Urinary bladder (tissue), 4 donors: ENCODE data around the gene PDE7B. TPM values are rescaled to one million over a fixed set of nuclear protein-coding genes. Genes with fewer than 3 reads are reported as not detected.
"Not testable (repeated sequence)": the region's sequence is repeated elsewhere in the genome, so short reads cannot be mapped to it uniquely, and the experiment has no call there.

Source experiments
- DNase-seq: peaks from one replicate; pipeline ENCODE4 v3.0.0-alpha.2; 2015; ENCODE audit errors: extremely low spot score
- H3K27ac ChIP-seq: one replicate; pipeline ENCODE4 v1.5.1; 2013; ENCODE audit warnings: low read depth, mild to moderate bottlenecking, moderate library complexity
- H3K36me3 ChIP-seq: one replicate; pipeline ENCODE4 v1.6.1; 2013; ENCODE audit warnings: mild to moderate bottlenecking, moderate library complexity; ENCODE audit not compliant: insufficient read depth
- H3K4me1 ChIP-seq: one replicate; pipeline ENCODE4 v1.6.1; 2013; ENCODE audit warnings: mild to moderate bottlenecking, moderate library complexity; ENCODE audit not compliant: insufficient read depth
- H3K4me3 ChIP-seq: one replicate; pipeline ENCODE4 v1.5.1; 2013; ENCODE audit warnings: low read depth, low read length
- WGBS: extraction: QIAGEN DNeasy Blood & Tissue Kit; methylation state at CpG from one replicate; pipeline ENCODE4 v1.1.7; 2013; 5-methylcytosine and 5-hydroxymethylcytosine counted together
- polyA plus RNA-seq: library from polyadenylated mRNA; stranded (reverse); fragments of 200-250 nt; gene quantifications from one replicate; pipeline ENCODE4 v1.2.3, GENCODE V29; 2013
- total RNA-seq: library from RNA; depleted of rRNA; stranded (reverse); fragments of >200 nt; gene quantifications from one replicate; pipeline ENCODE4 v1.2.3, GENCODE V29; 2014
- donor health status: healthy with polysubstance abuse.
- donor health status: healthy.

The PDE7B gene
- total and polyA plus RNA-seq, 2 donors: 9.3 to 34.2 TPM

DNA sequence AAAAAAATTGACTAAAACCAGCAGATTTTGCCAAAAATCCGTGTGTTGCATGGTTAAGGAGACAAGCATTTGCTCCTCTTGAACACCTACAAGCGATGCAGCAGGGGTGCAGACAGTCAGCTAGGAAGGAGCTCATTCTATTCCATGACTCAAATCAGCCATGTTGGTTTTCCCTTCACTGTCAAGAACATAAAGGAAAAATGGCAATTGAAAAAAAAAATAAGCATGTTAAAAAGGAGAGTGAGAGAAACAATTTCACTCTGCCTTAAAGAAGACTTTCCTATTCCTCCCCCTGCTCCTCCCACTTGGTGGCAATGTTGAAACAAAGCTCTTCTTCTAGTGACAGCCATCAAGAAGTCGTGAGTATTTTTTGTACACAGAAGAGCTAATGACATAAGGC is 283.2 kb downstream of the PDE7B start:
- Histone ChIP-seq H3K4me3 (no peak overlapping the region), H3K27ac (no peak overlapping the region), H3K4me1 (no peaks in the 10 kb centered on the region), H3K36me3 (no peaks in the 10 kb centered on the region)
- no peak for DNase-seq
- 86% methylated on average over 3 of the region's 3 CpGs for WGBS

DNA sequence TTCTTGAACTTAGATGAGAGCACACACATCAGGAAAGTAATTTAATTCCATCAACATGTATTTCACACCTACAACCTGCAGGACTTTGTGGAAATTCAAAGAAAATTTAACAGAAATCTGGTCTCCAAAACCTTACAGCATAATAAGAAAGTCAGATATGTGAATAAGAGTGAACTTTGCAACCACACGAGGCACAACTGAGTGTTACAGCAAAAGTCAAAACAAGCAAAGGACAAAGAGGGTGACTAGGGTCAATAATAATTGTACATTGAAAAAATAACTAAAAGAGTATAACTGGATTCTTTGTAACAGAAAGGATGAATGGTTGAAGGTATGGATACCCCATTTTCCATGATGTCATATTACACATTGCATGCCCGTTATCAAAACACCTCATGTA is 284.8 kb downstream of the PDE7B start:
- 91% methylated on average over 2 of the region's 2 CpGs for WGBS
- Histone ChIP-seq H3K27ac (no peak overlapping the region), H3K36me3 (no peaks in the 10 kb centered on the region), H3K4me3 (no peak overlapping the region), H3K4me1 (no peaks in the 10 kb centered on the region)
- DNase-seq: no peak

DNA sequence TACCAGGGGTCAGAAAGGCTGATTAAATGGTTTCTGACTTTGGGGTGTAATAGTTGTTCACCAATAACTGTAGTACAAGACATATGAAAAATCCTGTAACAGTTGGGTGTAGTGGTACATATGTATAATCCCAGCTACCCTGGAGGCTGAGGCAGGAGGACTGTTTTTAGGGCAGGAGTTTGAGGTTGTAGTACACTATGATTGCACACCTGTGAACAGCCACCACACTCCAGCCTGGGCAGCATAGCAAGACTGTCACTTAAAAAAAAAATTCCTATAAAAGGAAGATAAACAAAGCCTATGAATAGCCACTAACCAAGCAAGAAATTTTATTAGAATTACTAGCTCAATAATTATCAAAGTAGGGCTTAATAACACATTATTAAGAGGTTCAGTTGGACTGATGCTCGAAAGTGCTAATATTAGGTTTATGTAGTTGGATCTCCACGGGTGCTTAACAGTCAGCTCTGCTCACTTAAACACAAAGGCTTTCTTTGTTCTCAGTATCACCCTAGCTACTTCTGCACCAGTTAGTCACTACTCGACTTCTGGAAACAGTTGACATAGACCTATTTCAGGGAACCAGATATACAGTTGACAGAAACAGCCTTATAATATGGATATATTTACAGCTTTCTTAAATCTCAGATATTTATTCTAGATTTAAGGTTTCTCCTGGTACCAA is 285.6 kb downstream of the PDE7B start:
- no peak overlapping the region for H3K27ac ChIP-seq
- WGBS: 54% methylated on average over 3 of the region's 3 CpGs
- DNase-seq: no peak
- no peaks in the 10 kb centered on the region for H3K36me3 ChIP-seq
- no peaks in the 10 kb centered on the region for H3K4me1 ChIP-seq
- no peak overlapping the region for H3K4me3 ChIP-seq

DNA sequence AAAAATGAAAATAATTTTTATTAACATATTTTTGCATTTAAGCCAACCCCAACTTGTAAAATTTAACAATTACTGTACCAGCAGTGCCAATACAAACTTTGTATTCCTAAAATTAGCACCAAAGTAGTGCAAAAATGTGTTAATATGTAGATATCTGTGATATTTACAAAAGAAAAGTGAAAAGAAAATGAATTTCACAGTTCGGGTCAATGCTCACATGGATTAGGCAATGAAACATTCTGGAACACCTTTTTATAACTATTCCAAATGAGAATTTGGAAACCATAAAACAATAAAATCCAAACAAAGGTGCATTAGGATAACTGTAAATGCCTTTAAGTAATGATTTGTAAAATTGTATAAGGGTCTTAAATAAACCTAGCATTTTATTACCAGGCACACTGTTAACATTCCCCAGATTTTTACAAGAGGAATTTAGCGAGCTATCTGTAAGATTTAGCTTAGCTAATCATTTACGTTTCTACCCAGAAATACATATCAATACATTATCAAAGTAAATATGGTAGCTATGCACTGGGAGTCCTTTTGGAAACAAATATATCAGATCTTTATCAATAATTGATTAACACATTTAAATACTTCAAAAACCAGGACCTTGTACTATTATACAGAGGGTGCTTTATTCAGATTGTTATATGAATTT is 286.4 kb downstream of the PDE7B start:
- no peaks in the 10 kb centered on the region for H3K36me3 ChIP-seq
- DNase-seq: no peak
- WGBS: 75% methylated on average over 3 of the region's 3 CpGs

DNA sequence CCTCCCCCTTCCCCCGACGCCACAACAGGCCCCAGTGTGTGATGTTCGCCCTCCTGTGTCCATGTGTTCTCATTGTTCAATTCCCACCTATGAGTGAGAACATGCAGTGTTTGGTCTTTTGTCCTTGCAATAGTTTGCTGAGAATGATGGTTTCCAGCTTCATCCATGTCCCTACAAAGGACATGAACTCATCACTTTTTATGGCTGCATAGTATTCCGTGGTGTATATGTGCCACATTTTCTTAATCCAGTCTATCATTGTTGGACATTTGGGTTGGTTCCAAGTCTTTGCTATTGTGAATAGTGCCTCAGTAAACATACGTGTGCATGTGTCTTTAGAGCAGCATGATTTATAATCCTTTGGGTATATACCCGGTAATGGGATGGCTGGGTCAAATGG is 287.6 kb downstream of the PDE7B start:
- not testable (repeated sequence) for H3K4me3 ChIP-seq, DNase-seq, H3K4me1 ChIP-seq, H3K36me3 ChIP-seq, H3K27ac ChIP-seq
- 97% methylated on average over 5 of the region's 6 CpGs for WGBS

More for the DNA sequence above, 286.4 kb downstream of the PDE7B start:
- no peak overlapping the region for H3K27ac ChIP-seq
- no peak overlapping the region for H3K4me3 ChIP-seq
- H3K4me1 ChIP-seq: no peaks in the 10 kb centered on the region

DNA sequence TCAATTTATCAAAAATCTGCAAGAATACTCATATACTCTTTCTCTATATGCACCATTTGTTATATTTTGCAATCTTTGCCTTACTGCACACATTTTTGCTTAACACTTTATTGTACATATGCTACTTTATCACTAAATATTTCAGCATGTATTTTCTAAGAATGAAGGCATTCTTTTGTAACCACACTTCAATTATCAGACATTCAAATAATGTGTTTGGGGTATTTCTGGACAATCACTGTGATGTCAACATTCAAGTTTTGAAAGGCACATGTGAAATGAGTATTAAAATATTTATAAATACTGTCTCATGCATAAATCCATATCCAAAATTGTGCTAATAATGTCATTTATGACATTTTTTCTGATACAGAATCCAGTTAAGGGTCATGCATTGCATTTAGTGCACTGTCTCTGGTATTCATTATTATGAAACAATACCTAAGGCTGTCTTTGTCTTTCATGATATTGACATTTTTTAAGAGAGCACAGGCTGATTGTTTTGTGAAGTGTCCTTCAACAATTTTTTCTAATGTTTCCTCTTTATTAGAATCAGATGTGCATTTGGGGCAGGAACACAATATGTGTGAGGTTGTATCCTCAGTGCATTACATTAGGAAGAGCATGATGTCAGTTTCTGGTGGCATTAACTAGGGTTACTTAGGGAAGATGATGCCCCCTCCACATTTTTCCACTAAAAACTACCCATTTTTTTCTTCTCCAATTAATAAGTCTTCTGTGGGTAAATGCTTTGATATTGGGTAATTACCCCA is 292.9 kb downstream of the PDE7B start:
- H3K36me3 ChIP-seq: no peaks in the 10 kb centered on the region
- H3K4me3 ChIP-seq: no peak overlapping the region
- H3K4me1 ChIP-seq: no peaks in the 10 kb centered on the region
- no peak overlapping the region for H3K27ac ChIP-seq
- DNase-seq: no peak

DNA sequence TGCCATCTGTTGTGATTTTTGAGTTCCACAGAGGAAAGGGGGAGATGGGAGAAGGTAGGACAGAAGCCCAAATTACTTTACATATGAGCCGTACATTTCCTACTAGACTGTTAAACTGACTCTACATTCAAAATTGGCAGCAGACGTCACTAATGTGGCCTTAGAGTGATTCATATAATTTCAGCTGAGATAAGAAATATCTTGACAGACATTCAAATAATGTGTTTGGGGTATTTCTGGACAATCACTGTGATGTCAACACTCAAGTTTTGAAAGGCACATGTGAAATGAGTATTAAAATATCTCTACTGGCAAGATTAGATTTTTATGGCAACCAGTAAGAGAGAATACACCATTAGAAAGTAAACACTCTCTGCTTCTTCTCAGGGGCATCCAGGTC is 294.6 kb downstream of the PDE7B start:
- H3K36me3 ChIP-seq: no peaks in the 10 kb centered on the region
- WGBS: 80% methylated on average over 2 of the region's 2 CpGs
- H3K4me3 ChIP-seq: no peak overlapping the region

DNA sequence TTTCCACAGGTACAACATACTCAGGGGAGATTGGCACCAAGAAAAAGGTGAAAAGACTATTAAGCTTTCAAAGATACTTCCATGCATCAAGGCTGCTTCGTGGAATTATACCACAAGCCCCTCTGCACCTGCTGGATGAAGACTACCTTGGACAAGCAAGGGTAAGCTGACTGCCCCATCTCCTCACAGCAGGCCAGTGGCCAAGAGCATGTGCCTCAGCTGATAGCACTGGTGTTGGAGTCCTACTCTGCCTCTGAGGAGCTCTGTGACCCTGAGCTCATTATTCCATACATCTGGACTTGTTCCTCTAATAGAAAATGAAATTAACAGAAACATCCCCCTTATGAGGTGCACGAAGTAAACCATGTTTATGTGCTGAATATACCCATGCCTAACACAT is 295.8 kb downstream of the PDE7B start:
- H3K27ac ChIP-seq: no peak overlapping the region
- no peak for DNase-seq
- H3K36me3 ChIP-seq: no peaks in the 10 kb centered on the region
- 96% methylated on average over 2 of the region's 2 CpGs for WGBS
- H3K4me3 ChIP-seq: no peak overlapping the region
- no peaks in the 10 kb centered on the region for H3K4me1 ChIP-seq

More for the DNA sequence above, 294.6 kb downstream of the PDE7B start:
- DNase-seq: no peak
- H3K4me1 ChIP-seq: no peaks in the 10 kb centered on the region
- no peak overlapping the region for H3K27ac ChIP-seq

DNA sequence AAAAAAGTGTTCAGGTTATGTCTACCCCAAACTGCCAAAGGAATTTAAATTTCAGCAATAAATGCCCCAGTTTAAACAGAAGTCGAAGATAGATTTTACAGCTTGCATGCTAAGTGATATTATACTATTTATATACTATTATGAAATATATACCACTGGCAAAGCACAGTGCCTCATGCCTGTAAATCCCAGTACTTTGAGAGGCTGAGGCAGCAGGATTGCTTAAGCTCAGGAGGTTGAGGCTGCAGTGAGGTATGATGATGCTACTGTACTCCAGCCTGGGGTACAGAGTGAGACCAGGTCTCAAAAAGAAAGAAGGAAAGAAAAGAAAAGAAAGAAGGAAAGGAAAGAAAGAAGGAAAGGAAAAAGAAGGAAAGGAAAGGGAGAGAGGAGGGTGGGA is 296.6 kb downstream of the PDE7B start:
- Histone ChIP-seq H3K36me3 (peaks cover 2% of the 10 kb centered on the region), H3K27ac (no peak overlapping the region), H3K4me1 (no peaks in the 10 kb centered on the region), H3K4me3 (no peak overlapping the region)
- WGBS: 70% methylated on average over 1 of the region's 1 CpG
- DNase-seq: no peak

DNA sequence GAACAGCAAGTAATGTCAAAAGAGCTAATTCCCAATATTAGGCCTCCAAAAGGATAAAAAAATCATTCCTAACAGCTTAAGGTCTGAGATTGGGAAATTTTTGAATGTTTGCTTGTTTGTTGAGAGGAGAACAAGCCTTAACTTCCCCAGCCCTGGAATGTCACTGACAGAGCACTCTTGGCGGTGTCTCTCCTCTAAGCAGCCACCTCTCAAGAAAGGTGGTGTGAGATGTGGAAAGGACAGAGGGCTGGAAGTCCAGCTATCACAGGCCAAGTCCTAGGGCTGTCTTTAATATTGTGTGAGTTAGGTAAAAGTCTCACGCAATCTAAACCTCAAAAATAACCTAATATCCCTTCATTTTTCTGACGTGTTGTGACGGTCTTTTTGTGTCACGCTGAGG is 297.0 kb downstream of the PDE7B start:
- Histone ChIP-seq H3K4me1 (no peaks in the 10 kb centered on the region), H3K4me3 (no peak overlapping the region), H3K36me3 (peaks cover 2% of the 10 kb centered on the region), H3K27ac (peak overlapping the region; percentile 59)
- no peak for DNase-seq
- 77% methylated on average over 5 of the region's 5 CpGs for WGBS

DNA sequence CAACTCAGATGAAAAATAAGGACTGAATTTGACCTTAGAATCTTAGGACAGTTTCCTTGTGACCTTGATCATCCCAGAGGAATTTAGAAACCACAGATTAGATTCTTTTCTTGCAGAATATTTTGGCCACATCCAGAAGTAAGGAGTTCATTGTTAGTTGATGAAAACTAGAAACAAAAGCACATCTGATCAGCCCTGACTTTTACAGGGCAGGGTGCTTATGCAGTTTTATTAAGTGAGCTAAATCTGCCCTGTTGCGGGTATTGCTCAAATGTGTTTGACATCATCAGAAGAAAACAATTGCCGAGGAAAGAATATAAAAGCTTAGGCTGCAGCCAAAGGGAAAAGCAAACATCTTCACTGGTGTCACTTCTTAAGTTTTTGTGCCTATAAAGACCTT is 297.8 kb downstream of the PDE7B start:
- no peak for DNase-seq
- Histone ChIP-seq H3K4me1 (no peaks in the 10 kb centered on the region), H3K27ac (no peak overlapping the region), H3K36me3 (peaks cover 4% of the 10 kb centered on the region), H3K4me3 (no peak overlapping the region)
- WGBS: 56% methylated on average over 2 of the region's 2 CpGs

DNA sequence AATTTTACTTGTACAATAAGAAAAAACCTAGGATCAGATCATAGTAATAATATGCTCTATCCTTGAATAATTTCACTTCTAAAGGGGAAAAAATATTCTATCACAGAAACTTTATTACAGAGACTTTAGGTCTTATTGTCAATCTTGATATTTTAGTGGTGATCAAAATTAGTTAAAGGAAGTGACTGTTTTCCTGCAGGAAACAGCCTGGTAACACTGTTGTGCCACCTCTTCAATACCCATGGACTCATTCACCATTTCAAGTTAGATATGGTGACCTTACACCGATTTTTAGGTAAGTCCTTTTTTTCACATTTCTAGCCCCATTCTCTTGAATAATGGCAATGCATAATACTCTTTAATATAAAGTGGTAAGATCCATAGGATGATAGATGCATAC is 299.5 kb downstream of the PDE7B start:
- 88% methylated on average over 1 of the region's 1 CpG for whole genome bisulfite sequencing
- H3K27ac ChIP-seq: no peak overlapping the region
- no peak for DNase-seq
- H3K4me3 ChIP-seq: no peak overlapping the region
- no peaks in the 10 kb centered on the region for H3K4me1 ChIP-seq
- H3K36me3 ChIP-seq: peaks cover 4% of the 10 kb centered on the region

DNA sequence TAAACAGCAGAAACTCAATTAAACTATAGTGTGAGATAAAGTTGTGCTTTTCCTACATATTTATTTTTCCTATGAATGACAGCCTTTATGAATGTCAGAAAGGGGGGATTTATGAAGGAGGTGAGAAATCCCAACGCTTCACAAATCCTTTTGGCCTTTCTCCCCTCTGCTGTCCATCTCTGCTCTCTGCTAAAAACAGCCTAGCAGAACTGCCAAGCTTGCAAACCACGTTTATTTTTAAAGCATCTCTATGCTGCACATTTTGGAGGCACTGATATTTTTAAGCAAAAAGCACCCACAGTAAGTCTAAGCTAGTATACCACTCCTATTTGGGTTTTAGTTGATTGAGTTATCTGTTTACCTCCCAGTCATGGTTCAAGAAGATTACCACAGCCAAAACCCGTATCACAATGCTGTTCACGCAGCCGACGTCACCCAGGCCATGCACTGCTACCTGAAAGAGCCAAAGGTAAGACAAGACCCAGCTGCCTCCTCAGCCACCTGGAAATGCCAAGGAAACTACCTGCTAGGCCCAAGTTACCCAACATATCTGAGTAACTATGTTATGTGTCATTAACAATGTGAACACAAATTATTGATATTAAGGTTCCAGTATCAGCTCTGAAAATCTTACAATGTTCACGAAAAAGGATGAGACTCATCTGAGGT is 302.3 kb downstream of the PDE7B start:
- Histone ChIP-seq H3K4me1 (no peaks in the 10 kb centered on the region), H3K4me3 (no peak overlapping the region), H3K36me3 (peaks cover 6% of the 10 kb centered on the region), H3K27ac (no peak overlapping the region)
- WGBS: 82% methylated on average over 7 of the region's 7 CpGs
- no peak for DNase-seq

DNA sequence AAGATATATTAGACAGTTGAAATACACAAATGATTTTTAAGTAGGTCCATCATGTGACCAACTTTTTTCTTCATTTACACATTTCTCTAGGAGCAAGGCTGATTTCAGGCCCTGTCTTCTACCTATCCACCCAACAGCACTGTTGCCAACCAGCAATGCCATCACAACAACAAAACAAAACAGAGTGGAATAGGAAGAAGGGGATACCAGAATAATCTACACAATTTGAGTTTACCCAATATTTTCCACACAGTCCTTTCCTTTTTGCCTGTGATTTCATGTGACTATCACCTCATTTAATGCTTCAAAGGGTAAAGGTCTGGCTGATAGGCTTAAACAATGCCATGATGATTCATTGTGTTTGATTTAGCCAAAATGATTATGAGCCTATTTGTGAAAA is 303.7 kb downstream of the PDE7B start:
- Histone ChIP-seq H3K36me3 (peaks cover 6% of the 10 kb centered on the region), H3K4me3 (no peak overlapping the region), H3K4me1 (no peaks in the 10 kb centered on the region), H3K27ac (no peak overlapping the region)
- no peak for DNase-seq
